GM12878 (cell line): ENCODE data around the gene ZDHHC14.

ENCODE experiments used
- BMI1 ChIP-seq: fragments of 450-650 bp; IDR thresholded peaks from 2 replicates; pipeline ENCODE4 v1.6.1; 2016; ENCODE audit warnings: mild to moderate bottlenecking, moderate library complexity, borderline replicate concordance
- CREM ChIP-seq: IDR thresholded peaks from 2 replicates; pipeline ENCODE4 v1.6.1; 2014; ENCODE audit warnings: antibody characterized with exemption, low read depth
- EGR1 ChIP-seq, 2 experiments: IDR thresholded peaks; 1 replicate in 1 of 2; 2 replicates in 1 of 2; pipeline ENCODE4 v1.6.1; 2011 to 2012; ENCODE audit warnings: low read depth in 2 of 2, low read length in 2 of 2, borderline replicate concordance in 1 of 2, mild to moderate bottlenecking in 1 of 2, moderate library complexity in 1 of 2
- EZH2 ChIP-seq: IDR thresholded peaks from 2 replicates; pipeline ENCODE4 v1.6.1; 2012; ENCODE audit warnings: low read depth, mild to moderate bottlenecking, control low read depth, inconsistent platforms, low read length, borderline replicate concordance; ENCODE audit not compliant: control insufficient read depth
- MTA3 ChIP-seq: IDR thresholded peaks from 2 replicates; pipeline ENCODE4 v1.6.1; 2012; ENCODE audit warnings: low read length, inconsistent platforms, borderline replicate concordance
- POLR2A ChIP-seq: IDR thresholded peaks from 2 replicates; pipeline ENCODE4 v1.6.1; 2011; ENCODE audit warnings: low read depth, mild to moderate bottlenecking, low read length
- POLR2AphosphoS5 ChIP-seq: IDR thresholded peaks from 2 replicates; pipeline ENCODE4 v1.6.1; 2011; ENCODE audit warnings: mild to moderate bottlenecking, low read length, inconsistent platforms
- RAD51 ChIP-seq: fragments of 450-650 bp; IDR thresholded peaks from 2 replicates; pipeline ENCODE4 v1.6.1; 2016; ENCODE audit warnings: moderate library complexity, mild to moderate bottlenecking, inconsistent platforms
- RCOR1 ChIP-seq: conservative IDR thresholded peaks from 2 replicates; pipeline ENCODE4 v1.6.1; 2012; ENCODE audit warnings: low read depth, low read length, improper control_type of control experiment
- TF ChIP-seq, protein P1 (sequence below), 3 experiments: IDR thresholded peaks in 2 of 3; conservative IDR thresholded peaks in 1 of 3; 2 replicates each; pipeline ENCODE4 v1.5.1; 2011; ENCODE audit warnings: low read depth in 3 of 3, low read length in 3 of 3, mild to moderate bottlenecking in 3 of 3, control low read depth in 2 of 3, moderate library complexity in 2 of 3, inconsistent platforms in 1 of 3, mixed read lengths in 1 of 3; ENCODE audit not compliant: control insufficient read depth in 2 of 3, insufficient read depth in 1 of 3; ENCODE audit errors: extremely low read depth in 1 of 3
- TF ChIP-seq, protein P2 (sequence below): IDR thresholded peaks from 2 replicates; pipeline ENCODE4 v1.6.1; 2012; ENCODE audit warnings: mild to moderate bottlenecking, low read depth, low read length
- TF ChIP-seq, protein P3 (sequence below): IDR thresholded peaks from 2 replicates; pipeline ENCODE4 v1.6.1; 2011; ENCODE audit warnings: mild to moderate bottlenecking, low read depth, low read length, moderate library complexity; ENCODE audit not compliant: insufficient replicate concordance

DNA sequence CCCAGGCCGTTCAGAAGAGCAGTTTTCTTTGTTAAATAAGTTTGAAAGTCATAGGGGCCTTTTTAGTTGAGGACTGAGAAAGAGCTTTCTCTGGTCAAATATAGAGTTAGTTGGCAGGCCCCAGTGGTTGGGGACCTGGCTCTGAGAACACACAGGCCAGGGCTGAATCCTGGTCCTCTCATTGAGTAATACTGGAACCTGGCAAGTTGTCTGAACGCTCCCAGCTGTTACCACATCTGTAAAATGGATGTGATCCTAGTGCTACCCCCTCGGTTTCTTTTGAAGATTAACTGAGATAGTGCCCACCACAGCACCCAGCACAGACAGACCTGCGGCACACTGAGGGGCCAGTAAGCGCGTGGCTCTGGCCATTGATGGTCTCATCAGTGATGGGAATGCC, 215.5 kb downstream of the ZDHHC14 start:
- no peak for TF ChIP-seq MTA3
- no peak for TF ChIP-seq POLR2A
- TF ChIP-seq EGR1 (IDR thresholded peaks at IDR 0.05; ENCODE audit: borderline replicate concordance in 1 of 2, low read depth in 2 of 2, low read length in 2 of 2), result no peak
- TF ChIP-seq CREM, result no peak
- TF ChIP-seq, protein P1, sequence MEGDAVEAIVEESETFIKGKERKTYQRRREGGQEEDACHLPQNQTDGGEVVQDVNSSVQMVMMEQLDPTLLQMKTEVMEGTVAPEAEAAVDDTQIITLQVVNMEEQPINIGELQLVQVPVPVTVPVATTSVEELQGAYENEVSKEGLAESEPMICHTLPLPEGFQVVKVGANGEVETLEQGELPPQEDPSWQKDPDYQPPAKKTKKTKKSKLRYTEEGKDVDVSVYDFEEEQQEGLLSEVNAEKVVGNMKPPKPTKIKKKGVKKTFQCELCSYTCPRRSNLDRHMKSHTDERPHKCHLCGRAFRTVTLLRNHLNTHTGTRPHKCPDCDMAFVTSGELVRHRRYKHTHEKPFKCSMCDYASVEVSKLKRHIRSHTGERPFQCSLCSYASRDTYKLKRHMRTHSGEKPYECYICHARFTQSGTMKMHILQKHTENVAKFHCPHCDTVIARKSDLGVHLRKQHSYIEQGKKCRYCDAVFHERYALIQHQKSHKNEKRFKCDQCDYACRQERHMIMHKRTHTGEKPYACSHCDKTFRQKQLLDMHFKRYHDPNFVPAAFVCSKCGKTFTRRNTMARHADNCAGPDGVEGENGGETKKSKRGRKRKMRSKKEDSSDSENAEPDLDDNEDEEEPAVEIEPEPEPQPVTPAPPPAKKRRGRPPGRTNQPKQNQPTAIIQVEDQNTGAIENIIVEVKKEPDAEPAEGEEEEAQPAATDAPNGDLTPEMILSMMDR (IDR thresholded peaks at IDR 0.05 in 2 of 3, conservative IDR thresholded peaks at IDR 0.05 in 1 of 3; ENCODE audit: control insufficient read depth in 2 of 3, extremely low read depth in 1 of 3, insufficient read depth in 1 of 3, low read depth in 3 of 3, low read length in 3 of 3), result no peak
- TF ChIP-seq, protein P2, sequence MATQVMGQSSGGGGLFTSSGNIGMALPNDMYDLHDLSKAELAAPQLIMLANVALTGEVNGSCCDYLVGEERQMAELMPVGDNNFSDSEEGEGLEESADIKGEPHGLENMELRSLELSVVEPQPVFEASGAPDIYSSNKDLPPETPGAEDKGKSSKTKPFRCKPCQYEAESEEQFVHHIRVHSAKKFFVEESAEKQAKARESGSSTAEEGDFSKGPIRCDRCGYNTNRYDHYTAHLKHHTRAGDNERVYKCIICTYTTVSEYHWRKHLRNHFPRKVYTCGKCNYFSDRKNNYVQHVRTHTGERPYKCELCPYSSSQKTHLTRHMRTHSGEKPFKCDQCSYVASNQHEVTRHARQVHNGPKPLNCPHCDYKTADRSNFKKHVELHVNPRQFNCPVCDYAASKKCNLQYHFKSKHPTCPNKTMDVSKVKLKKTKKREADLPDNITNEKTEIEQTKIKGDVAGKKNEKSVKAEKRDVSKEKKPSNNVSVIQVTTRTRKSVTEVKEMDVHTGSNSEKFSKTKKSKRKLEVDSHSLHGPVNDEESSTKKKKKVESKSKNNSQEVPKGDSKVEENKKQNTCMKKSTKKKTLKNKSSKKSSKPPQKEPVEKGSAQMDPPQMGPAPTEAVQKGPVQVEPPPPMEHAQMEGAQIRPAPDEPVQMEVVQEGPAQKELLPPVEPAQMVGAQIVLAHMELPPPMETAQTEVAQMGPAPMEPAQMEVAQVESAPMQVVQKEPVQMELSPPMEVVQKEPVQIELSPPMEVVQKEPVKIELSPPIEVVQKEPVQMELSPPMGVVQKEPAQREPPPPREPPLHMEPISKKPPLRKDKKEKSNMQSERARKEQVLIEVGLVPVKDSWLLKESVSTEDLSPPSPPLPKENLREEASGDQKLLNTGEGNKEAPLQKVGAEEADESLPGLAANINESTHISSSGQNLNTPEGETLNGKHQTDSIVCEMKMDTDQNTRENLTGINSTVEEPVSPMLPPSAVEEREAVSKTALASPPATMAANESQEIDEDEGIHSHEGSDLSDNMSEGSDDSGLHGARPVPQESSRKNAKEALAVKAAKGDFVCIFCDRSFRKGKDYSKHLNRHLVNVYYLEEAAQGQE, result no peak
- TF ChIP-seq, protein P3, sequence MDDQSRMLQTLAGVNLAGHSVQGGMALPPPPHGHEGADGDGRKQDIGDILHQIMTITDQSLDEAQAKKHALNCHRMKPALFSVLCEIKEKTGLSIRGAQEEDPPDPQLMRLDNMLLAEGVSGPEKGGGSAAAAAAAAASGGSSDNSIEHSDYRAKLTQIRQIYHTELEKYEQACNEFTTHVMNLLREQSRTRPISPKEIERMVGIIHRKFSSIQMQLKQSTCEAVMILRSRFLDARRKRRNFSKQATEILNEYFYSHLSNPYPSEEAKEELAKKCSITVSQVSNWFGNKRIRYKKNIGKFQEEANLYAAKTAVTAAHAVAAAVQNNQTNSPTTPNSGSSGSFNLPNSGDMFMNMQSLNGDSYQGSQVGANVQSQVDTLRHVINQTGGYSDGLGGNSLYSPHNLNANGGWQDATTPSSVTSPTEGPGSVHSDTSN, result no peak
- TF ChIP-seq RCOR1, result no peak
- TF ChIP-seq EZH2, result no peak
- TF ChIP-seq POLR2AphosphoS5, result no peak
- no peak for TF ChIP-seq RAD51
- TF ChIP-seq BMI1, result no peak
